ENCODE data around the gene ATP6V1G1.
"Not testable (repeated sequence)": the region's sequence is repeated elsewhere in the genome, so short reads cannot be mapped to it uniquely, and the experiment has no call there.

Gene ATP6V1G1

GRCh38 chr9:114587345-114588202, at the start of gene ATP6V1G1:
Gene ATP6V1G1, plus strand, starts transcription at chr9:114587769. Its CDS starts 70 bp downstream, at chr9:114587839.
- FAIRE-seq (no peak), DNase-seq (ENCODE audit: low spot score) (peak; percentile 96)

GRCh38 chr9:114538241-114538640, 49.3 kb upstream of the ATP6V1G1 start:
- FAIRE-seq, result no peak
- DNase-seq (ENCODE audit: low spot score), result no peak

- no peak for DNase-seq (ENCODE audit: low spot score)
- FAIRE-seq, result no peak
Observed at GRCh38 chr9:114539701-114540380, 47.7 kb upstream of the ATP6V1G1 start.

GRCh38 chr9:114545055-114545454, 42.5 kb upstream of the ATP6V1G1 start:
- FAIRE-seq (no peak), DNase-seq (ENCODE audit: low spot score) (no peak)

- FAIRE-seq (no peak), DNase-seq (ENCODE audit: low spot score) (no peak)
Observed at GRCh38 chr9:114546851-114547250, 40.7 kb upstream of the ATP6V1G1 start.

GRCh38 chr9:114549697-114550330, 37.8 kb upstream of the ATP6V1G1 start:
- DNase-seq (ENCODE audit: low spot score), result no peak
- FAIRE-seq, result no peak

GRCh38 chr9:114551750-114552685, 35.6 kb upstream of the ATP6V1G1 start:
- peak; percentile 94 for DNase-seq (ENCODE audit: low spot score)
- no peak for FAIRE-seq

- DNase-seq (ENCODE audit: low spot score), result peak; percentile 25
- FAIRE-seq, result no peak
Observed at GRCh38 chr9:114552706-114553105, 34.9 kb upstream of the ATP6V1G1 start.

GRCh38 chr9:114553202-114553601, 34.4 kb upstream of the ATP6V1G1 start:
- no peak for FAIRE-seq
- no peak for DNase-seq (ENCODE audit: low spot score)

GRCh38 chr9:114555696-114556095, 31.9 kb upstream of the ATP6V1G1 start:
- no peak for DNase-seq (ENCODE audit: low spot score)
- no peak for FAIRE-seq

GRCh38 chr9:114558027-114558675, 29.4 kb upstream of the ATP6V1G1 start:
- no peak for DNase-seq (ENCODE audit: low spot score)
- no peak for FAIRE-seq

GRCh38 chr9:114559830-114560513, 27.6 kb upstream of the ATP6V1G1 start:
- DNase-seq (ENCODE audit: low spot score) (no peak), FAIRE-seq (no peak)

GRCh38 chr9:114560956-114561355, 26.6 kb upstream of the ATP6V1G1 start:
- FAIRE-seq (no peak), DNase-seq (ENCODE audit: low spot score) (no peak)

- FAIRE-seq (no peak), DNase-seq (ENCODE audit: low spot score) (no peak)
Observed at GRCh38 chr9:114561771-114562170, 25.8 kb upstream of the ATP6V1G1 start.

GRCh38 chr9:114565204-114565603, 22.4 kb upstream of the ATP6V1G1 start:
- no peak for FAIRE-seq
- DNase-seq (ENCODE audit: low spot score), result no peak

GRCh38 chr9:114570742-114571141, 16.8 kb upstream of the ATP6V1G1 start:
- DNase-seq (ENCODE audit: low spot score), result no peak
- FAIRE-seq, result no peak

- DNase-seq (ENCODE audit: low spot score) (no peak), FAIRE-seq (no peak)
Observed at GRCh38 chr9:114571391-114571790, 16.2 kb upstream of the ATP6V1G1 start.

GRCh38 chr9:114572199-114572598, 15.4 kb upstream of the ATP6V1G1 start:
- DNase-seq (ENCODE audit: low spot score) (no peak), FAIRE-seq (no peak)

- DNase-seq (ENCODE audit: low spot score), result no peak
- no peak for FAIRE-seq
Observed at GRCh38 chr9:114574438-114574837, 13.1 kb upstream of the ATP6V1G1 start.

- FAIRE-seq; DNase-seq (ENCODE audit: low spot score): not testable (repeated sequence)
Observed at GRCh38 chr9:114576779-114577178, 10.8 kb upstream of the ATP6V1G1 start.

Data from urothelium cell line (cell line).